Measurements from ENCODE around the gene SHROOM2.
"Not testable (repeated sequence)": the region's sequence is repeated elsewhere in the genome, so short reads cannot be mapped to it uniquely, and the experiment has no call there.

SHROOM2 gene

DNA sequence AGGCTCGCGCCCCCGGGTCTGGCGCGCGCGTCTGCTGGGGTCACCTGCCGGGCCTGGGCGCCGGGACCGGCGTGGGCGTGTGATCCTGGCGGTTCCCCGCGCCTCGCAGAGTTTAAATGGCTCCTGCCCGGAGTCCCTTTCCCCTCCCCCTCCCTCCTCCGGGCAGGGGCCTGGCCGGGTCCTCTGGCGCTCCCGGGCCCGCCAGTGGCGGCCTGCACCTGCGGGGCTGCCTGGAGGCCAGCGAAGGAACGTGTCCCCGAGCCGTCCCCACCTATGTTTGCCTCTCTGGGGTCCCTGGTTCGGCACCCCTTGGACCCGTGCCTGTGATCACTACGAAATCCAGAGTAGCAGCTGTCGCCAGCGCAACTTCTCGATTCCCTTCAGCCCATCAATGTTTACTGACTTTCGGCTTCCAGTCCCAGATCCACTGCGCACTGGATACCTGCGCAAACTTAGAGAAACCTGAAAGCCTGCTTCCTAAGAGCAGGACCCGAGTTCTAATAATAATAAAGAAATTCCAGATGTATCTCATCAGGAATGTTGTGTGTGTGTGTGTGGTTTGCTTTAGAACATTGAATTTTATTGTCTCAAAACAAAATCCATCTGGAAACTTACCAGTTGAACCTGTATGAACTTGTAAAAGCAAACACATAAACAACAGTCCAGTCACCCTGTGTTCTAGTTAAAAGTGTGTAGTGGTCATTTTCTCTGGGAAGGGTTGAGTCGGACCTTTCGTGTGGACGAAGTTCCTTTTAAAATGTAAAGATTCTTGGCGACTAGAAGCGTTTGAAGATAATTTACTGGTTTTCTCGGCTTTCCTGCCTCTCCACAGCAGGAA, 788 bp downstream of the SHROOM2 start:
- DNase-seq = no peak

GRCh38 chrX:9788911-9789310, 2.7 kb downstream of the SHROOM2 start:
- no peak for DNase-seq

GRCh38 chrX:9789555-9789954, 3.3 kb downstream of the SHROOM2 start:
- no peak for DNase-seq

GRCh38 chrX:9790866-9791265, 4.6 kb downstream of the SHROOM2 start:
- DNase-seq = no peak

- no peak for DNase-seq
Measured at GRCh38 chrX:9794495-9794894, 8.3 kb downstream of the SHROOM2 start.

GRCh38 chrX:9797384-9798360, 11.4 kb downstream of the SHROOM2 start:
- DNase-seq = no peak

DNA sequence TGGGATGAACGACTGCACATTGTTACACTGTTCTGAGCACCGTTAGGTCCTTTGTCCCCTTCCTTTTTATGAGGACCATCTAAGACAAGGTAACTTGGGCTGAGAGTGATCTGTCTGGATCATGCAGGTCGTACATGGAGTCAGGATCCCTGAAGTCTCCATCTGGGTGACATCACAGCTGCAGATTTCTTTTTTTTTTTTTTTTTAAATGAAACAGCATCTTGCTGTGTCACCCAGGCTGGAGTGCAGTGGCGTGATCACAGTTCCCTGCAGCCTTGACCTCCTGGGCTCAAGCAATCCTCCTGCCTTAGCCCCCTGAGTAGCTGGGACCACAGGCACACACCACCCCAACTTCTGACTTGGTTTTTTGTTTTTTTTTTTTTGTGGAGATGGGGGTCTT, 16.5 kb downstream of the SHROOM2 start:
- no peak for DNase-seq

GRCh38 chrX:9804444-9804843, 18.2 kb downstream of the SHROOM2 start:
- no peak for DNase-seq

GRCh38 chrX:9805956-9806355, 19.7 kb downstream of the SHROOM2 start:
- no peak for DNase-seq

DNA sequence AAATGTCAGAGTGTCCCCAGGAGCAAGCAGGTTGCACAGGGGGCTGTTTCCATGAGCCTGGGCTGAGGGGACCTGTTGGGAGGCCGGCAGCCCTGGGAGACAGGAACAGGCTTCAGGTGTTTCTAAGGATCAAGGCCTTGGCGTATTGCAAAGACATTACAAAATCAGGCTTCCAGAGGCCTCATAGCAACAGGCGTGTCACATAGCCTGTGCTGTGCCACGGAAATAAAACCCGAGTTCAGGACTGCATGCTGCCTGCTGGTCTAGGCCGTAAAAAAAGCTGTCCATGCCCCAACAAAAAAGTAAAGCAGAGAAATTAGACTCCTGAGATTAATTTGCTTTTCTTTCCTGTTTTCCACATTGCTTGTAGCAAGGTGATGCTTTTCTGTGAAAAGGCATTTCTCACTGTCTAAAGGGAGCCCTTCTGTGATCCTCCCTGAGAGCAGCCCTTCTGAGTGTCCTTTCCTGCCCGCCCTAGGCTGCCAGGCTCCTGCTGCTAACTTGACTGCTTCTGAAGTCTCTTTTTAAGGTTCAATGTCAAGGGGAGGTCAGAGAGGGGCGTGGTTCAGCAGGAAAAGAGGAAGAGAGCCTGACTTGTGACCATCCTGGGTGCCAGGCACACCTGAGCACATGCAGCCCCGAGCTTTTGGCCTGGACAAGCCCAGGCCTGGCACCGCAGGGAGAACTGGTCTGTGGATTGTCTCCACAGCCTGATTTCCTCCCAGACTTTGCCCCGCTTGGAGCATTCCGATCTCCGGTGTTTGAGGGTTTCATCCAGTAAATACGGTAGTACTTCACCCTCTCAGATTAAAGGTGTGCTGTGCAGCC, 21.3 kb downstream of the SHROOM2 start:
- DNase-seq = no peak

DNA sequence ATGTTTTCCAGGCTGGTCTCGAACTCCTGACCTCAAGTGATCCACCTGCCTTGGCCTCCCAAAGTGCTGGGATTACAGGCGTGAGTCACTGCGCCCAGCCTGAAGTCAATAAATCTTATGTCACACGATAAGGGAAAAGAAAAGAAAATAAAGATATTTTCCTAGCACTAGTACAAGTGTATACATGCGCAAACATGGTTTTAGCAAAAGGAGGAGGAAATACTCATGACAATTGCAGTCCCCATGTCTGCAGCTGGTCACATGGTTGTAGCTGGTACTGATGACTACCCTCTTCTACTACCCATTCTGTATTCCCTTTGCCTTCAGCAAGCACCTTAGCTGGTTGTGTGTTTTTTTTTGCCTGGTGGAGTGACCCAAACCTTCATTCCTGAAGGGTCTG, 23.6 kb downstream of the SHROOM2 start:
- not testable (repeated sequence) for DNase-seq

DNA sequence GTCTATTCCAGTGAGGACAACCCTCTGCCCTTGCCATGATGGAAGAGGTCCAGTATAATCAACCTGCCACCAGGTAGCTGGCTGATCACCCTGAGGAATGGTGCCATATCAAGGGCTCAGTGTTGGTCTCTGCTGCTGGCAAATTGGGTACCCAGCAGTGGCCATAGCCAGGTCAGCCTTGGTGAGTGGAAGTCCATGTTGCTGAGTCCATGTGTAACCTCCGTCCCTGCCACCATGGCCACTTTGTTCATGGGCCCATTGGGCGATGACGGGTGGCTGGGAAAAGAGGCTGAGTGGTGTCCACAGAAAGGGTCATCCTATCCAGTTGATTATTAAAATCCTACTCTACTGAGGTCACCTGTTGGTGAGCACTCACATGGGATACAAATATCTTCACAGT, 24.9 kb downstream of the SHROOM2 start:
- DNase-seq = not testable (repeated sequence)

DNA sequence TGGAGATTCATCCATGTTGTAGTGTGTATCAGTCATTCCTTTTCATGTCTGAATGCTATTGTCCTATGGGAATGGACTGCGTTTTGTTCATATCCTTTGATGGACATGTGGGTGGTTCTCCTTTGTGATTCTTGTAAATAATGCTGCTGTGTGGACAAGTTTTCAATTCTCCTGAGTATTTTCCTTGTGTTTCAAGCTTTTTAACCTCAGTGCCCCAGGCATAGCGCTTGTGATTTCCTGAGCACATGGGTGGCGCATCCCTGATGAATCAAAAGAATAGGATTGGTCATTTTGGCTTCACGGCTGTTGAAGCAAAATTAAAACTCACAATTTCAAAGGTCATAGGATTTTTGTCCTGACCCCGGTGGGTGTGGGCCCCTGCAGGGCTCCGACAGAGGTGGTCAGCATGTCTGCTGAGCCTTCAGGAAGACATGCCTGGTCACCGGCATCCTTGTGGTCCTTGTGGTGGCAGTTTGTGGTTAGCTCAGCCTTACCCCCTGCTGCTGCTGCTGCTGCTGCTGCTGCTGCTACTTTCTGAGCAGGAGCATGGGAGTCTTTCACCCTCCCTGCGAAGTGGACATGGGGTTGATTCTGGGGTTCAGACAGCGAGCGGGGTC, 30.0 kb downstream of the SHROOM2 start:
- DNase-seq = no peak

DNA sequence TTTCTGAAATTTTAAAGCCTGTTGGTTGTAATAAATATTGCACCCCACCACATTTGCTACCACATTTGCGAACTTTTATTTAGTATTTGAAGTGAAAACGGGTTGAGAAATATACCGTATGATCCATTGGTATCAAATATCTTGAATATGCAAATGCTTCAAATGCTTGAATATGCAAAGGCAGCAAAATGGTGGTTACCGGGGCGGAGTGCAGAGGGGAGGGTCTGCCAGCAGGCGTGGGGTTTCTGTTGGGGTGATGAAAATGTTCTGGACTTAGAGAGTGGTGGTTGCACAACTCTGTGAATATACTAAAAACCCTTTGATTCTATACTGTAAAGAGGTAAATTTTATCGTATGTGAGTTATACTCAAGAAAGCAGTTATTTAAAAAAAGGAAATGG, 35.3 kb downstream of the SHROOM2 start:
- DNase-seq = no peak

GRCh38 chrX:9824554-9824953, 38.3 kb downstream of the SHROOM2 start:
- no peak for DNase-seq

GRCh38 chrX:9825129-9825790, 39.0 kb downstream of the SHROOM2 start:
- DNase-seq = no peak

GRCh38 chrX:9825966-9826365, 39.7 kb downstream of the SHROOM2 start:
- no peak for DNase-seq

GRCh38 chrX:9829308-9830267, 43.4 kb downstream of the SHROOM2 start:
- DNase-seq = peak; percentile 31

DNA sequence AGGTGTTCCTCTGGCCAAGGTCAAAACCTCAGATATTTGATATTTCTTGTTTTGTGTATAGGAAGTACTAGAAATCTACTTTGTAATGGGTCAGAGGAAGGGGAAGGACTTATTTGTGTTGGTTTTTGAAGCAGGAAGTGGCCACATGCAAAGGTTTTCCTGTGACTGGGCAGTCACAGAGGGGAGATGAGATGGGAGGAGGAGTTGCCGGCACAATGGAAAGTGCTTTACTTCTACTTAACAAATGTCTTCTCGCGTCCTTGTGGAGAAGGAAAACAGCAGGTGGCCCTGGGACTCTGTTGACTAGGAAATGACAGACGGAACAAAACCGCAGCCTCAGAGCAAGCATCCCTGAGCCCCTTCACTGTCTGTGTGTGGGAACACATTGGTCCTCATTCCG, 46.6 kb downstream of the SHROOM2 start:
- DNase-seq = no peak

DNA sequence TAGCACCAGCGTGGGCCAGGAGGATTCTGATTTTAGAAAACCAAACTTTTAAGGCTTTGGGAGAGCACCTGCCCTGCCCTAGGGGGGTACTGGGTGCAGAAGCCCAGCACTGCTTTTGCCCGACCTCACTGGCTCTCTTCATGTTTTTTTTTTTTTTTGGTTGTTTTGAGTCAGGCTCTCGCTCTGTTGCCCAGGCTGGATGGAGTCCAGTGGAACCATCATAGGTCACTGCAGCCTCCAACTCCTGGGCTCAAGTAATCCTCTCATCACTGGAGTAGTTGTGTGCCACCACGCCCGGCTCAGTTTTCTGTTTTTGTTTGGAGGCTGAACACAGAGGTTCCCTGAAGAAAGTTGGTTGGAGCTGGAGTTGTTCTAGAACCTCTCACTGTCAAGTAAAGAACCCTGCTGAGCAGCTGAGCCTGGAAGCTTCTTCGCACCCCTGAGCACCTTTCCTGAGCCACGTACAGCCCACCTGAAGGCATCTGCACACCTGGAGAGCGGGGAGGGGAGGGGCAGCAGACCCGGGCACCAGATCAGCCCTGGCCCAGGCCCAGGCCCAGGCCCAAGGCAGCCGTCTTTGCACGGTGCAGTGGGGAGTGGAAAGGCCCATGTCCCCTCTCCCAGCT, 49.5 kb downstream of the SHROOM2 start:
- DNase-seq = no peak
